A673 (cell line): Measurements from ENCODE around the gene ASPG. TPM values are rescaled to one million over a fixed set of nuclear protein-coding genes. Genes with fewer than 3 reads are reported as not detected.

Experiments used
- BruUV-seq: library from RNA; stranded (reverse); fragments of 400-500 nt; replicated peaks from 2 replicates; lab custom pipeline; 2021; lab: Mats Ljungman, UMichigan
- CTCF ChIA-PET: fragments of 300-600 bp; sonication (Branson Sonifier 250); formaldehyde crosslinking; loops from one replicate; lab custom pipeline; 2022; ENCODE audit warnings: antibody characterized with exemption; lab: Charles Lee
- POLR2A ChIA-PET: fragments of 300-600 bp; sonication (Branson Sonifier 250); formaldehyde crosslinking; loops from one replicate; lab custom pipeline; 2022; ENCODE audit warnings: antibody characterized with exemption; ENCODE audit not compliant: low non-redundant PET; lab: Charles Lee
- DNase-seq: peaks from one replicate; pipeline ENCODE4 v3.0.0-alpha.2; 2015; ENCODE audit warnings: low spot score
- H3K27ac ChIP-seq: fragments of 200-600 bp; sonication (generic); 2 replicates; pipeline ENCODE4 v1.5.1; 2016; ENCODE audit warnings: mixed run types, low read depth, mild to moderate bottlenecking, mixed read lengths, antibody characterized with exemption, low read length; ENCODE audit not compliant: poor library complexity, severe bottlenecking
- H3K27me3 ChIP-seq: fragments of 200-600 bp; sonication (generic); replicated peaks from 2 replicates; pipeline ENCODE4 v1.6.1; 2017; ENCODE audit warnings: mixed run types, low read depth, mild to moderate bottlenecking, mixed read lengths, antibody characterized with exemption, low read length; ENCODE audit not compliant: insufficient read depth, poor library complexity
- H3K36me3 ChIP-seq: fragments of 200-600 bp; sonication (generic); 2 replicates; pipeline ENCODE4 v1.6.1; 2016; ENCODE audit warnings: mixed run types, mild to moderate bottlenecking, mixed read lengths, antibody characterized with exemption, low read length; ENCODE audit not compliant: insufficient read depth, poor library complexity, severe bottlenecking
- H3K4me1 ChIP-seq: fragments of 200-600 bp; sonication (generic); 2 replicates; pipeline ENCODE4 v1.6.1; 2017; ENCODE audit warnings: mixed run types, mild to moderate bottlenecking, mixed read lengths, antibody characterized with exemption, low read length; ENCODE audit not compliant: insufficient read depth, poor library complexity, severe bottlenecking
- H3K4me3 ChIP-seq: fragments of 200-600 bp; sonication (generic); 2 replicates; pipeline ENCODE4 v1.5.1; 2016; ENCODE audit warnings: low read depth, mixed run types, mild to moderate bottlenecking, mixed read lengths, low read length; ENCODE audit not compliant: poor library complexity, severe bottlenecking
- H3K9me3 ChIP-seq: fragments of 200-600 bp; sonication (generic); 2 replicates; pipeline ENCODE4 v1.6.1; 2016; ENCODE audit warnings: mixed run types, low read depth, mild to moderate bottlenecking, mixed read lengths, antibody characterized with exemption, low read length; ENCODE audit not compliant: poor library complexity, severe bottlenecking
- CTCF ChIP-seq: fragments of 300-800, 200-600 bp; sonication (generic); conservative IDR thresholded peaks from 2 replicates; pipeline ENCODE4 v1.5.1; 2017; ENCODE audit warnings: low read depth, mild to moderate bottlenecking, antibody characterized with exemption, low read length, moderate library complexity, mixed read lengths
- EZH2 ChIP-seq: fragments of 200-600 bp; sonication (generic); IDR thresholded peaks from 2 replicates; pipeline ENCODE4 v1.6.1; 2017; ENCODE audit warnings: borderline replicate concordance, low read depth, mild to moderate bottlenecking, mixed read lengths, antibody characterized with exemption, low read length; ENCODE audit not compliant: poor library complexity, severe bottlenecking
- intact Hi-C: fragments of 100-400 bp; cut with micrococcal nuclease; formaldehyde crosslinking; loops from one replicate; pipeline ENCODE4 v1.10.0; 2022; ENCODE audit not compliant: unreplicated experiment
- total RNA-seq: library from RNA; stranded (reverse); gene quantifications from 2 replicates; pipeline ENCODE4 v1.2.3, GENCODE V29; 2021

ASPG gene
- total RNA-seq, 1 experiment from 2014 or later, result not detected

GRCh38 chr14:104116288-104116755 is 30.8 kb downstream of the ASPG start:
- Histone ChIP-seq H3K4me3 (peak overlapping the region; percentile 37), H3K4me1 (no peaks in the 10 kb centered on the region), H3K9me3 (no peaks in the 10 kb centered on the region), H3K27me3 (peaks cover 79% of the 10 kb centered on the region), H3K36me3 (no peaks in the 10 kb centered on the region), H3K27ac (no peak overlapping the region)
- no TSS peak for BruUV-seq
- POLR2A ChIA-PET, result no interaction called here
- TF ChIP-seq CTCF (no peak), EZH2 (no peak)
- DNase-seq, result no peak
- CTCF ChIA-PET, result no interaction called here
- intact Hi-C loops, result no loop called here

DNA sequence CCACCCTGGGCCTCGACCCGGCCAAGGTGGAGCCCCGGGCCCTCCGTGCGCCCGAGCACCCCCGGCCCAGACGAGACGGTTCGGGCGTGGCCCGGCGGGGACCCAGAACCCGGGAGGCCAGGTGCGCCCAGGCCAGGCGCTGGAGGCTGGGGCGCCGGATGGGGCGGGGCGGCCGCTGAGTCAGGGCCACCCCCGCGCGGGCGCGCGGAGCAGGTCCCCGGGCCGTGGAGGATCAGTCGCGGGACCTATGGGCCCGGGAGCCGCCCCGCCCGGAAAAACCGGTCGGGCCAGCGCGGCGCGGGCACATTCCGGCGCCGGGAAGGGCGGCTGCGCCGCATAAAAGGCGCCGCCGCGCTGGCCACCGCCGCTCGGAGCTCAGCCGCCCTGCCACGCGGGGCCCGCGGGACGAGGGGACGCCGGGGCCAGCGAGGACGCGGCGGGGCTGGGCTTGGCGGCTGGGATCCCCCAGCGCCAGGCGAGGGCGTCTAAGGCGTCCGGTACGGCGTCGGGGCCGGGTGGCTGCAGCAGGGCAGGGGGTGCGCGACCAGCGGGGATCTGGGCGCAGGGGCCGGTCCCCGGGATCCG is 31.3 kb downstream of the ASPG start:
- Histone ChIP-seq H3K9me3 (no peaks in the 10 kb centered on the region), H3K4me1 (no peaks in the 10 kb centered on the region), H3K27me3 (peaks cover 84% of the 10 kb centered on the region), H3K27ac (no peak overlapping the region), H3K4me3 (peak overlapping the region; percentile 37), H3K36me3 (no peaks in the 10 kb centered on the region)
- no TSS peak for BruUV-seq
- TF ChIP-seq EZH2, result no peak
- TF ChIP-seq CTCF, result no peak
- intact Hi-C loops, result no loop called here
- DNase-seq, result no peak
- ChIA-PET POLR2A (no interaction called here), CTCF (no interaction called here)

- Histone ChIP-seq H3K27ac (no peak overlapping the region), H3K9me3 (no peaks in the 10 kb centered on the region), H3K36me3 (no peaks in the 10 kb centered on the region), H3K4me3 (no peak overlapping the region), H3K4me1 (no peaks in the 10 kb centered on the region), H3K27me3 (peaks cover 88% of the 10 kb centered on the region)
- no peak for TF ChIP-seq CTCF
- peak; percentile 98 for TF ChIP-seq EZH2
- intact Hi-C loops, result no loop called here
- POLR2A ChIA-PET, result no interaction called here
- CTCF ChIA-PET, result no interaction called here
- DNase-seq, result no peak
- BruUV-seq, result no TSS peak
These were observed 32.0 kb downstream of the ASPG start for GRCh38 chr14:104117341-104118005.
